Uterus (tissue), 2 donors: ENCODE measurements around the gene TAF10.

Experiments
- POLR2A ChIP-seq, 2 donors: fragments of 450-650 bp; IDR thresholded peaks; one replicate each; pipeline ENCODE4 v1.6.1; 2016; ENCODE audit warnings: antibody characterized with exemption in 2 of 2, mild to moderate bottlenecking in 1 of 2, moderate library complexity in 1 of 2
- TF ChIP-seq, protein P1 (sequence below), 4 experiments: fragments of 200-600 bp in 2 of 4; fragments of 450-650 bp in 2 of 4; sonication (generic) in 2 of 4; IDR thresholded peaks; one replicate each; pipeline ENCODE4 v1.5.1; 2016 to 2019; ENCODE audit warnings: antibody characterized with exemption in 4 of 4, mild to moderate bottlenecking in 2 of 4, moderate library complexity in 1 of 4

GRCh38 chr11:6576471-6577373 is 35.3 kb downstream of the TAF10 start:
- TF ChIP-seq, protein P1, sequence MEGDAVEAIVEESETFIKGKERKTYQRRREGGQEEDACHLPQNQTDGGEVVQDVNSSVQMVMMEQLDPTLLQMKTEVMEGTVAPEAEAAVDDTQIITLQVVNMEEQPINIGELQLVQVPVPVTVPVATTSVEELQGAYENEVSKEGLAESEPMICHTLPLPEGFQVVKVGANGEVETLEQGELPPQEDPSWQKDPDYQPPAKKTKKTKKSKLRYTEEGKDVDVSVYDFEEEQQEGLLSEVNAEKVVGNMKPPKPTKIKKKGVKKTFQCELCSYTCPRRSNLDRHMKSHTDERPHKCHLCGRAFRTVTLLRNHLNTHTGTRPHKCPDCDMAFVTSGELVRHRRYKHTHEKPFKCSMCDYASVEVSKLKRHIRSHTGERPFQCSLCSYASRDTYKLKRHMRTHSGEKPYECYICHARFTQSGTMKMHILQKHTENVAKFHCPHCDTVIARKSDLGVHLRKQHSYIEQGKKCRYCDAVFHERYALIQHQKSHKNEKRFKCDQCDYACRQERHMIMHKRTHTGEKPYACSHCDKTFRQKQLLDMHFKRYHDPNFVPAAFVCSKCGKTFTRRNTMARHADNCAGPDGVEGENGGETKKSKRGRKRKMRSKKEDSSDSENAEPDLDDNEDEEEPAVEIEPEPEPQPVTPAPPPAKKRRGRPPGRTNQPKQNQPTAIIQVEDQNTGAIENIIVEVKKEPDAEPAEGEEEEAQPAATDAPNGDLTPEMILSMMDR (IDR thresholded peaks at IDR 0.05), result no peak
- no peak for TF ChIP-seq POLR2A (IDR thresholded peaks at IDR 0.05)
